ENCODE measurements around the gene TRPV5. TPM values are rescaled to one million over a fixed set of nuclear protein-coding genes. Genes with fewer than 3 reads are reported as not detected.

The TRPV5 gene
- total RNA-seq, 3 donors from 2014 or later = not detected

- no peaks in the 10 kb centered on the region for H3K4me1 ChIP-seq (ENCODE audit: low read depth)
Measured at GRCh38 chr7:142963993-142964392, 30.4 kb upstream of the TRPV5 start.

GRCh38 chr7:142962991-142963390 lies 29.4 kb upstream of the TRPV5 start:
- Histone ChIP-seq H3K4me1 (ENCODE audit: low read depth) (no peaks in the 10 kb centered on the region), H3K4me3 (no peak overlapping the region), H3K9me3 (no peaks in the 10 kb centered on the region), H3K36me3 (ENCODE audit: low read depth) (no peaks in the 10 kb centered on the region)
- intact Hi-C loops (cut with DNase I, micrococcal nuclease) = no loop called here
- no peak for ATAC-seq
- no peak for DNase-seq
- TF ChIP-seq CTCF (IDR thresholded peaks at IDR 0.05) = no peak

More at GRCh38 chr7:142963993-142964392, 30.4 kb upstream of the TRPV5 start:
- ATAC-seq = no peak
- intact Hi-C loops (cut with DNase I, micrococcal nuclease) = no loop called here
- Histone ChIP-seq H3K9me3 (no peaks in the 10 kb centered on the region), H3K36me3 (ENCODE audit: low read depth) (no peaks in the 10 kb centered on the region), H3K4me3 (no peak overlapping the region)
- no peak for TF ChIP-seq CTCF (IDR thresholded peaks at IDR 0.05)
- no peak for DNase-seq

- no peaks in the 10 kb centered on the region for H3K9me3 ChIP-seq
- intact Hi-C loops (cut with DNase I, micrococcal nuclease) = no loop called here
- DNase-seq = no peak
Measured at GRCh38 chr7:142961973-142962926, 28.7 kb upstream of the TRPV5 start, which contains the start of gene KEL. Gene KEL, minus strand, starts transcription at chr7:142962363. Its CDS starts 157 bp downstream, at chr7:142962206.

GRCh38 chr7:142961595-142961972 lies 28.0 kb upstream of the TRPV5 start:
- DNase-seq (no peak), ATAC-seq (no peak)
- H3K4me3 ChIP-seq = no peak overlapping the region
- H3K4me1 ChIP-seq (ENCODE audit: low read depth) = no peaks in the 10 kb centered on the region
- no peak for TF ChIP-seq CTCF (IDR thresholded peaks at IDR 0.05)
- intact Hi-C loops (cut with DNase I, micrococcal nuclease) = no loop called here
- no peaks in the 10 kb centered on the region for H3K36me3 ChIP-seq (ENCODE audit: low read depth)
- no peaks in the 10 kb centered on the region for H3K9me3 ChIP-seq

More at GRCh38 chr7:142961973-142962926, 28.7 kb upstream of the TRPV5 start, which contains the start of gene KEL:
- TF ChIP-seq CTCF (IDR thresholded peaks at IDR 0.05) = no peak
- no peaks in the 10 kb centered on the region for H3K4me1 ChIP-seq (ENCODE audit: low read depth)
- no peak within 1 kb of the TSS for H3K4me3 ChIP-seq
- no peak for ATAC-seq
- H3K36me3 ChIP-seq (ENCODE audit: low read depth) = no peaks in the 10 kb centered on the region

- no peak overlapping the region for H3K4me3 ChIP-seq
- ATAC-seq (no peak), DNase-seq (no peak)
- no peaks in the 10 kb centered on the region for H3K9me3 ChIP-seq
- H3K4me1 ChIP-seq (ENCODE audit: low read depth) = no peaks in the 10 kb centered on the region
- no peak for TF ChIP-seq CTCF (IDR thresholded peaks at IDR 0.05)
- no peaks in the 10 kb centered on the region for H3K36me3 ChIP-seq (ENCODE audit: low read depth)
- intact Hi-C loops (cut with DNase I, micrococcal nuclease) = no loop called here
Measured at GRCh38 chr7:142960955-142961512, 27.5 kb upstream of the TRPV5 start.

Data from mucosa of descending colon (tissue), 3 donors.